ENCODE results near the gene DDX5.

DDX5 gene

DNA sequence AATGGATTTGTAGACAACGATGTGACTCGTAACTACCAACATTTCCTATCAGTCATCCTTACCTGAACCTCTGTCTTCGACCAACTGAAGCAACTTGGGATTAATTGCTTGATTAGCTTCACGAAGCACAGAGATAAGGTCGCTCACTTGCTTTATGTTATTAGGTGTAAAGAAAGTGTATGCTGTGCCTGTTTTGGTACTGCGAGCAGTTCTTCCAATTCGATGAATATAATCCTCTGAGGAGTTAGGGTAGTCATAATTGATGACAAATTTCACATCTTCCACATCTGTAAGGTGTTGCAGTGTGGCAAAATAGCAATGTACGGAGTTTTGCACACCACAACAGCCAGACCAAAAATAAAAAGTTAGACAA is 5.6 kb downstream of the DDX5 start:
- peaks cover 50% of the 10 kb centered on the region for H3F3A ChIP-seq (ENCODE audit: insufficient read depth, low read length)
- peaks cover 80% of the 10 kb centered on the region for H3K36me3 ChIP-seq (ENCODE audit: insufficient read depth, low read length)
- no peak for TF ChIP-seq EZH2 (IDR thresholded peaks at IDR 0.05; ENCODE audit: borderline replicate concordance, low read length)
- TF ChIP-seq, protein P1, sequence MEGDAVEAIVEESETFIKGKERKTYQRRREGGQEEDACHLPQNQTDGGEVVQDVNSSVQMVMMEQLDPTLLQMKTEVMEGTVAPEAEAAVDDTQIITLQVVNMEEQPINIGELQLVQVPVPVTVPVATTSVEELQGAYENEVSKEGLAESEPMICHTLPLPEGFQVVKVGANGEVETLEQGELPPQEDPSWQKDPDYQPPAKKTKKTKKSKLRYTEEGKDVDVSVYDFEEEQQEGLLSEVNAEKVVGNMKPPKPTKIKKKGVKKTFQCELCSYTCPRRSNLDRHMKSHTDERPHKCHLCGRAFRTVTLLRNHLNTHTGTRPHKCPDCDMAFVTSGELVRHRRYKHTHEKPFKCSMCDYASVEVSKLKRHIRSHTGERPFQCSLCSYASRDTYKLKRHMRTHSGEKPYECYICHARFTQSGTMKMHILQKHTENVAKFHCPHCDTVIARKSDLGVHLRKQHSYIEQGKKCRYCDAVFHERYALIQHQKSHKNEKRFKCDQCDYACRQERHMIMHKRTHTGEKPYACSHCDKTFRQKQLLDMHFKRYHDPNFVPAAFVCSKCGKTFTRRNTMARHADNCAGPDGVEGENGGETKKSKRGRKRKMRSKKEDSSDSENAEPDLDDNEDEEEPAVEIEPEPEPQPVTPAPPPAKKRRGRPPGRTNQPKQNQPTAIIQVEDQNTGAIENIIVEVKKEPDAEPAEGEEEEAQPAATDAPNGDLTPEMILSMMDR (IDR thresholded peaks at IDR 0.05; ENCODE audit: low read length), result no peak
- no peak overlapping the region for H3K4me3 ChIP-seq (ENCODE audit: low read depth, low read length, poor library complexity, severe bottlenecking)
- H3K79me2 ChIP-seq (ENCODE audit: insufficient read depth, low read length), result peaks cover 27% of the 10 kb centered on the region
- H4K20me1 ChIP-seq (ENCODE audit: insufficient read depth, low read length), result peaks cover 5% of the 10 kb centered on the region
- no peaks in the 10 kb centered on the region for H3K9me2 ChIP-seq (ENCODE audit: low read depth, low read length)
- no peaks in the 10 kb centered on the region for H3K9me3 ChIP-seq (ENCODE audit: low read length)
- H2AFZ ChIP-seq (ENCODE audit: low read length), result no peak overlapping the region
- peaks cover 83% of the 10 kb centered on the region for H3K4me1 ChIP-seq (ENCODE audit: insufficient read depth, low read length, severe bottlenecking)
- H3K4me2 ChIP-seq (ENCODE audit: low read length), result no peak overlapping the region; the same call in 1 of the 2 replicates
- H3K27ac ChIP-seq (ENCODE audit: low read depth, low read length, poor library complexity, severe bottlenecking), result no peak overlapping the region
- H3K9ac ChIP-seq (ENCODE audit: low read length), result no peak overlapping the region
- no peaks in the 10 kb centered on the region for H3K27me3 ChIP-seq (ENCODE audit: insufficient read depth, low read length)

DNA sequence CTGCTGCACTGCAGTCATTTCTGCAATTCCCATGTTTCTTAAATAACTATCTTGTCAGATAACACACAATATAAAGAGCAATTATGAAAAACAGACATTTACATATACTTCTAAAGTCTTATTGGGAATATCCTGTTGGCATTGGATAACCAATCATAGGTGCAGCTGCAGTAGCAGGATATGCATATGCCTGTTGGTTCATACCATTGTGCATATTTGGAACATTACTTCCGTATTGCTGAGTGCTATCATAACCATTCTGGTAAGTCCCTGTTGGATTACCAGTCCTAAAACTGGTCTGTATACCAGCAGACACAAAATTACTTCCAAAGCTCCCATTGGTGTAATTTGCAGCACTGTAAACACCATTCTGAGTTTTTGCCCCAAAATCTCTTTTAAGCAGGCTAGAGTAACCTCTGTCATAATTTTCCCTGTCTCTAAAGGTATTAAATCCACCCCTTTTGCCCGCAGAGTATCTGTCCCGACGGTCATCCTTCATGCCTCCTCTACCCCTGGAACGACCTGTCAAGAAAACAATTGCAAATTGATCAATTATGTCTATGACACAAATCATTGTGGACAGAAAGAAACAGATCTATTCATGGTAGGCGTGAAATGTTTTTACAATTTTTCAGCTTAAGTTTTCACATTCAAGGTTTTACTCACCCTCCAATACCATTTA is 6.1 kb downstream of the DDX5 start:
- TF ChIP-seq, protein P1 (IDR thresholded peaks at IDR 0.05; ENCODE audit: low read length), result no peak
- no peak for TF ChIP-seq EZH2 (IDR thresholded peaks at IDR 0.05; ENCODE audit: borderline replicate concordance, low read length)
- peaks cover 25% of the 10 kb centered on the region for H3K79me2 ChIP-seq (ENCODE audit: insufficient read depth, low read length)
- no peak overlapping the region for H3K27ac ChIP-seq (ENCODE audit: low read depth, low read length, poor library complexity, severe bottlenecking)
- H3F3A ChIP-seq (ENCODE audit: insufficient read depth, low read length), result peaks cover 48% of the 10 kb centered on the region
- no peaks in the 10 kb centered on the region for H3K27me3 ChIP-seq (ENCODE audit: insufficient read depth, low read length)
- H3K4me3 ChIP-seq (ENCODE audit: low read depth, low read length, poor library complexity, severe bottlenecking), result no peak overlapping the region
- no peak overlapping the region for H2AFZ ChIP-seq (ENCODE audit: low read length)
- H3K9me2 ChIP-seq (ENCODE audit: low read depth, low read length), result no peaks in the 10 kb centered on the region
- no peak overlapping the region for H3K9ac ChIP-seq (ENCODE audit: low read length)
- peaks cover 4% of the 10 kb centered on the region for H4K20me1 ChIP-seq (ENCODE audit: insufficient read depth, low read length)
- H3K4me1 ChIP-seq (ENCODE audit: insufficient read depth, low read length, severe bottlenecking), result peaks cover 87% of the 10 kb centered on the region
- peaks cover 74% of the 10 kb centered on the region for H3K36me3 ChIP-seq (ENCODE audit: insufficient read depth, low read length)
- H3K4me2 ChIP-seq (ENCODE audit: low read length), result no peak overlapping the region; the same call in 1 of the 2 replicates
- H3K9me3 ChIP-seq (ENCODE audit: low read length), result no peaks in the 10 kb centered on the region

DNA sequence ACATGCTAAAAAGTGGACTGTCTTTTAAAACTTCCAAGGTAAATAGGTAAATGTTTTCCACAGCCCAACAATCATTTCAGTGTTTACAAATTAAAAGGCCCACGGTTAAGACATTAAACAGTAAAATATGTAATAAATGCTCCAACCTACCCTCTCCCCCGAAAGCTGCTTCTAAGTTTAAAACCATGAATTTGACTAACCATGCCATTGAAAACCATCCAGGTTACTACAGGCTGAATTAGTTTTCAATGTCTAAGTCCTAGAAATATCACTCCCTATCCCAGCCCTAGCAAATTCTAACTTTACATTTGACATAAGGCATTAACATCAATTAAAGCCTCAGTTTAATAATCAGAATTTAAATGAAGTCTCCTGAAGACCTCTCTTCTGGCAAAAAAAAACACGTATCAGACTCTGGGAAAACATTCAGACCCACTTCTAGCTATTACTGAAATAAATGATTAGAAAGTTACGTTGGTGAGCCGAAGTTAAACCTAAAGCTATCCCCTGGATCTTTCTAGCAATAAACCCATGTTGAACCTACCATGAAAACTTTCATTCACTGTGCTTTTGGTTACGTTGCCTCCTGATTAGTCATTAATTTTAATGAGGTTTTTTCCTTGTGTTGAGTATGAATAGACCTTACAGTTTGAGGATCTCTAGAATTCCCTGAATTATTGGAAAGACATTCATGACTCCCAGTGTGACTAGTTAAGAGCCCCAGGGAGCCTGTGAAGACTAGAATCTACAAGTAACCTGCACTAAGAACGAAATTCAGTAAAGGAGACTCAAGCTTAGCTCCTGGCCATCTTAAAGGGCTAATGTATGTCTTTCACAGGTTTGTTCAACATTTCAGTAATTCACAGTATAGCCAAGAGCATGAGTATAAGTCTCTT is 7.5 kb downstream of the DDX5 start:
- peak overlapping the region; percentile 97 for H3K27ac ChIP-seq (ENCODE audit: low read depth, low read length, poor library complexity, severe bottlenecking)
- peaks cover 36% of the 10 kb centered on the region for H3F3A ChIP-seq (ENCODE audit: insufficient read depth, low read length)
- peak overlapping the region; percentile 87 for H3K4me3 ChIP-seq (ENCODE audit: low read depth, low read length, poor library complexity, severe bottlenecking)

More for the DNA sequence above, 7.5 kb downstream of the DDX5 start:
- Histone ChIP-seq H3K79me2 (ENCODE audit: insufficient read depth, low read length) (peaks cover 13% of the 10 kb centered on the region), H3K9ac (ENCODE audit: low read length) (peak overlapping the region; percentile 82; the same call in 1 of the 2 replicates), H3K27me3 (ENCODE audit: insufficient read depth, low read length) (no peaks in the 10 kb centered on the region), H2AFZ (ENCODE audit: low read length) (no peak overlapping the region), H3K36me3 (ENCODE audit: insufficient read depth, low read length) (peaks cover 69% of the 10 kb centered on the region), H3K9me2 (ENCODE audit: low read depth, low read length) (no peaks in the 10 kb centered on the region), H4K20me1 (ENCODE audit: insufficient read depth, low read length) (no peaks in the 10 kb centered on the region; the same call in 1 of the 2 replicates), H3K9me3 (ENCODE audit: low read length) (no peaks in the 10 kb centered on the region), H3K4me1 (ENCODE audit: insufficient read depth, low read length, severe bottlenecking) (peaks cover 83% of the 10 kb centered on the region), H3K4me2 (ENCODE audit: low read length) (peak overlapping the region; percentile 93)
- TF ChIP-seq, protein P1 (IDR thresholded peaks at IDR 0.05; ENCODE audit: low read length), result no peak
- no peak for TF ChIP-seq EZH2 (IDR thresholded peaks at IDR 0.05; ENCODE audit: borderline replicate concordance, low read length)
